ENCODE data around the gene TLR3.
"Not testable (repeated sequence)": the region's sequence is repeated elsewhere in the genome, so short reads cannot be mapped to it uniquely, and the experiment has no call there.

The TLR3 gene

DNA sequence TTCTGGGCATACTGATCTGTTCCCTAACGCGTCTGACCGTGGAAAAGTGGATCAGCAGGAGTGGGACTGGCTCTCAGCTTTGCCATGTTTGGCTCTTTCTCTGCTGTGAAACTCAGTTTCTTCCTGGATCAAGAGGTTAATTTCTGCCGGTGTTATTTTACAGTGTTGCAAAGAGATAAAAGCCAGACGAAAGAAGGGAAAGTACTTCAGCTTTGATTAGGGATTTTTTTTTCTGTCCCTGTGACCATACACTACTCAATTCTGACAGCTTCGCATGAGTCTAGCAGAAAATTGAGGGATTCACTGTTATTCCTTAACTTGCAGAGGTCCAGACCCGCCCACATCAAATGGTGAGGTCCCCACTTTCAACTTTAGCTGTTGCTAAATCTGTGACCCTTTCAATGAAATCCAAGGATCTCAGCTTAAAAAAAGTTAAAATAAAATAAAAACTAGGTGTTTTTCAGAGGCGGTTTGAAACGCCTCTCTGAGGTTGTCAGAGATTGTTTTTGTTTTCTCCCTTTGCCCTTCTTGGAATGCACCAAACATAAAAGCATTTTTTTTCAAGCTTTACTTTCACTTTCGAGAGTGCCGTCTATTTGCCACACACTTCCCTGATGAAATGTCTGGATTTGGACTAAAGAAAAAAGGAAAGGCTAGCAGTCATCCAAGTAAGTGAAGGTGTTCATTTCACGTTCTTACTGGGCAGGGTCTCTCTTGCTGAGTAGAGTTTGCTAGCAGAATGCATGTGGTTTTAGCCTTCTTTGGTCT lies at the start of gene TLR3:
TLR3 (plus strand) TSS at position 576 of the 768 bp plus-strand sequence. CDS start 7,464 bp downstream, outside the sequence.
- DNase-seq = no peak

DNA sequence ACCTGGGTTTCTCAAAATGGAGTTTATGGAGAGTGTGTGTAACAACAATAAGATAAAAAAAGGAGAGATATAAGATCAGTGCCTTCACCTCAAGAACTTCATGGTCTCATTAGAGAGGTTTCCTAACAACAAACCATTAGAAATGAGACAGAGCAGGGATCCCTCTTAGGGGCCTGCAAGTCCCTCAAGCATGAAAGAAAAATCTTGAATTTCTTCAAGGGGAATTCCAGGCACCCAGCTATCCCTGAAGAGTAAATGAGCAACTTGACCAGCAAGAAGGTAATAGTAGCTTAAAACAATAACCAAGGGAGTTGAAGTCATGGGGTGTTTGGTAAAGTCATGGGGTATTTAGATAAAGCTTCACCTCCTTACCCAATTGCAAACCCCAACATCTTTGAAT lies 49.7 kb upstream of the TLR3 start:
- no peak for DNase-seq

DNA sequence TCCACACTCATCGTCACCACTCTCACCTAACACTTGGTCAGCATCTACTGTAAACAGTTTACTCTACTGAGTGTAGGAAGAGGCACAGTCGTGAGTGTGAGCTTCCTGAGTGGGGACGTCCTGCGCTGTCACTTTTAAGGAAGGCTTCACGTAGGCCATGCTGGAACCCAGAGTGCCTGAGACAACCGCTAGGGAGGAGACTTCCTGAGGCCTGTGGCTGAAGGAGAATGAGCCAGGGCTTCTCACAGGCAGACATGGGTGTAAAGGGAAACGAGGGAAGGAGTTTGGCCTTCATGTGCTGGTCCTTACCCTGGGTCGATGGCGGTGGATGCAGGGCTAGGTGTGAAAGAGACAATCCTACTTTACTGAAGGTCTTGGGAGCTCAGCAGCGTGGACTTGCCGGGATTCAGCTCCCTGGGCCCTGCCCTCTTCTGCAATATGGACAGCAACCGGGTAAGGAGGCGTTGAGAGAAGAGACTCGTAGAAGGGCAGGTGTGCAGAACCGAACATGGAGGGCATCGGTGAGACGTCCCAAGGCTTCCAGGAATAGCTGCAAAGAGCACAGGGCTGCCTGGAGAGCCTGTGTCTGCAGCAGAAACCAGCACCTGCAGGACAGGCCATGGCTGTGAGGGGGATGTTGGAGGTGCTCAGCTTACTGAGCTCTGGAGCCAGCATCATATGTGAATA lies 48.7 kb upstream of the TLR3 start:
- DNase-seq = no peak

DNA sequence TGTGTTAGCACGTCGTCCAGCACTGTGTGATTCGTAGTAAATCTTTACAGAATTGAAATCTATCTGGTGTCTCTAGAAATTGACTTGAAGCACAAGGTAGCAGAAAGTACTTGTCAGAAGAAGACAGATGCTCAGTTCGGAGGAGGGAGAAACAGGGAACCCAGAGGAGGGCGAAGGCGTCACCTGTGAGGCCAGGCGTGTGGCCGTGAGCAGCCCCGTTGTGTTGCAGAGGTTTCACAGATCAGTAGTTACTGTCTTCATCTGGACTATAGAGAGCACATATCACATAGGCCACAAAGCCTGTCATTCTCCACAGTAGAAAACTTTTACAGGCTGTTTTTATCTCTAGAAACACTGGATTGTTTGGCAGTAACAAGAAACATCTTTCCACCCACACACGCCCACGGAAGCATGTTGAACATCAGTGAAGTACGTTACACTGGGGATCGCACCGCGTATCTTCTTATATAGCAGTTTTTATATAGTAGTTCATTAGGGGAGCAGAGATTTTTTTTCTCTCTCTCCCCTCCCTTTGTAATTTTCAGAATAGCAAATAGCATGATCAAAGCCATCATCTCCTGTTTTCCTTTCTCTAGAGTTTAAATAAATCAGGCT lies 48.1 kb upstream of the TLR3 start:
- DNase-seq = no peak

DNA sequence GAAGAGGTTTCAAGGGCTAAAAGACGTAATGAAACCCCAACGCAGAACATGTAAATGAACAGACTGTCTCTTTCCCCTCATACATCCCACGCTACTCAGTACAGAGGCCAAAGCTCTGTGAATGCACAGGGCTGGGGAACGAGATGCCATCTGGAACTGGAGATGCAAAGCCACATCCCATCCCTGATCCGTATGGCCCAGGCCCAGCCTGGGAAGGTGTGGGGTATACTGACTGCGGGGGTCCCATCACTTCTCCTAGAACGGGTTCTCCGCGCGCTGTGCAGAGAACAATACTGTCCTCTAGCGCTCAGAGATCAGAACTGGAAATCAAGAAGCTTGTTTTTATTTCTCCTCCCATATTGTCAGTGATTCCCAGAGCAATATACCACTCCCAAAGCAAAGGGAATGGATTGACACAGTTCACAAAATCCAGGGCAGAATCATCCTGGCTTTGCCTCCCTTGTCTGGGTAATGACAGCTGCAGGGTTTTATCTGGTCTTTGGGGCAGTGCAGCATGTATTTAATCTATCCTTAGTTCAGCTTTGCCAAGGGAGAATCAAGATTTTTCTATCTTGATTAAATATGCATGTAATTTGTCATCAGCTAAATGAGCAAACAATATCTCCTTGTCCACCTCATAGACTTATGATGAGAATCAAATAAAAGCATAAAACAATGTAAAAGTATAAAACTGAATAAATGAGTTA lies 47.3 kb upstream of the TLR3 start:
- peak; percentile 75 for DNase-seq

DNA sequence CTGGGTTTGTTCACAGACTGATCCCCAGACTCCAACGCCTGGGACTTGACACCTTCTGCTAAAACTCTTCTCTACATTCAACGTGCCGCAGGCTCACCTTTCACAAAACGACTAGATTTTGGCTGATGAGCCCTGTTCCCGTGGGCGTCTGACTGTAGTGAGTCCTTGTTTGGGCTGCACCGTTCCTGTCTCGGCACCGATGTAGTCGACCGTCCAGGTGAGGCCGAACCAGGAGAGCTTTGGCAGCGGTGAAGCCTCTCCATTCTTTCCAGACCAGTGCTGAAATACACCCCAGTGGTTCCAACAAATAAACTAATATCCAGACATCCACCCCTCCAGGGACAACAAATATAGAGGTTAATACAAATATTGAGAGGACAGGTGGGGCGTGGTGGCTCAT lies 45.0 kb upstream of the TLR3 start:
- DNase-seq = no peak

DNA sequence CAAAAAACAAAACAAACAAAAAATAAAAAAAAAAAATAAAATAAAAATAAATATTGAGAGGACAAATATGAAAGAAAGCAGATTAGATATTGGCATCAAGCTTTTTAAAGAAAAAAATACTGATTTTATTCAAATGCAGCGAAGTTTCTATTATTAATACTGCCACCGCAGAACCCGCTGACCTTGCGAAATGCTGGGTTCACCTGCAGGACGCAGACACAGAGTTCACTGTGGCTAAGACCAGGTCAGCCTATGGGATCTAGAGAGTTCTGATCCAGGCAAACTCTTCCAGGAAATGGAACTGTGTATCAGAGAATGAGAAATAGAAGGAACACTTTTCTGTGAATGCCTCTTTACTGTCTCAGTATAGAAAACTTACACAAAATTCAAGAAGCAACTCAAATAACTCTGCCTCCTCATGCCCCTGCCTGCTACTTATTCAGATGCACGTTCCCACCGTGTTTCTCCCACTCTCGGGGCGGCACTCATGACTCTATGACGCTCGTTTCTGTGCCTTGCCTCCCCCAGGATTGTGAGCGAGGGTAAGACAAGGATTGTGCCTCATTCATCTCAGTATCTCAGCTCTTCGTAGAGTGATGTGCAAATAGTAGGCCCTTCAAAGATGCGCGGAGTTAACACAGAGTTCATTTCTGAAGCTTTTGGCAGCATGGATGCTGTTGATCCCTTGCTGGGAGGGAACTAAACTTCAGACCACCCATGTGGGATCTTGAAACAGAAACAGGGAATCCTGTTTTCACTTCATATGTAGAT lies 44.1 kb upstream of the TLR3 start:
- no peak for DNase-seq

DNA sequence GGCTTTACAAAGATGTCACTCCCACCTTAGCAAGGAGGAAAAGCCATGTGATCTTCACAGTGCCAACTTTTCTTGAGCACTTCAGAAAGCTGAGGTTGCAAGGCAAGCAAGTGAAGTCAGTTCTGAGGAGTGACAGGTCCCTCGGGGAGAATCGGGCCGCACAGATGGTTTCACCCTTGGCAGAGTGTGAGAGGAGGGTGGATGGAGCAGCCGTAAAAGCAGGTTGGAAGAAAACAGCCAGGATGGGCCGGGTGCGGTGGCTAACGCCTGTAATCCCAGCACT lies 43.6 kb upstream of the TLR3 start:
- DNase-seq = no peak

DNA sequence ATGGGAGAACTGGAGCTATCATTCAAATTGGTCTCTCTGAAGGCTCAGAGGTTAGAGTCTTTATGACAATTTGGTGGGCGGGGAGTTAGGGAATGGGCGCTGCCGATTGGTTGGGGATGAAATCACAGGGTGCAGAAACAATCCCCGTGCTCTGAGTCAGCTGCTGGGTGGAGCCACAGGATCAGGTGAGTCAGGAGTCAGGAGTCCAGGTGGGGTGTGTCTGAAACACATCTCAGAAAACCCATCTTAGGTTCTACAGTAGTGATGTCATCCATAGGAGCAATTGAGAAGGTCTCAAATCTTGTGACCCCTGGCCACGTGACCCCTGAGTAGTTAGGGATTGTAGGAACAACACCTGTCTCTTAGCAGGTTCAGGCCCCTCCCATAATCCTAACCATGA lies 41.6 kb upstream of the TLR3 start:
- no peak for DNase-seq

DNA sequence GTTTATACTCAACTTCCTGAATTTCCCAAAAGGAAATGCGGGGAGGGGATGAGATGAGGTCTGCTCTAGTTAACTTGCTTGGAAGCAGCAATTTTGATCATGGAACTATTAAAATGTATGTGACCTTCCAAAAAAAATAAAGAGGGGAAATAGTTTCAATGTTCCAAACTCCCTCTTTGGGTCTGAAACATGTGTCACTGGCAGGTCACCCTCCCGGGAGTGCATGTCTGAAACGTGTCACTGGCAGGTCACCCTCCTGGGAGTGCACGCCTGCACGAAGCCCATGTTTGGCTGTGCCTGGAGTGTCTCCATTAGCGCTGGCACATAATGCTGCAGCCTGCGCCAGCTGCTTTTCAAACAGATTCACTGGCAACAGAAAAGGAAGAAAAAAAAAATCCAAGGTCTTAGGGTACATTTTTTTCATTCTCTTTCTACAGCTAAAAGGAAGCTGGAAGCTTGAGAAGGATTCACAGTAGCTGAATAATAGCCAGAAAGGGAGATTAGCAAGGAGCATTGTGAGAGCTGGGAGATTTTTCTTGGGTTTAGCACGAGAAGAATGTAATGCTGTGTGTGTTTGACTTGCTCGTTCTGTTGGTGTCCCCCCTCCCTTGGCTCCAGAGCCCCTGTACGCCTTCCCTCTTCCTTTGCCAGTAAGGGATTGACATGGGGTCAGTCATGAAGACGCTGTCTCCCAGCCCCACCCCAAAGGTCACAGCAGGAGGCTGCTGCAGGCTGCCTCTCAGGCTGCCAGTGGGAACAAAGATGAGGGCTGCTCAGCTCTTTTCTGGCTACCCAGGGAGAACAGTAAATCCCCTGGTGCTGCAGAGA lies 39.2 kb upstream of the TLR3 start:
- peak; percentile 81 for DNase-seq

DNA sequence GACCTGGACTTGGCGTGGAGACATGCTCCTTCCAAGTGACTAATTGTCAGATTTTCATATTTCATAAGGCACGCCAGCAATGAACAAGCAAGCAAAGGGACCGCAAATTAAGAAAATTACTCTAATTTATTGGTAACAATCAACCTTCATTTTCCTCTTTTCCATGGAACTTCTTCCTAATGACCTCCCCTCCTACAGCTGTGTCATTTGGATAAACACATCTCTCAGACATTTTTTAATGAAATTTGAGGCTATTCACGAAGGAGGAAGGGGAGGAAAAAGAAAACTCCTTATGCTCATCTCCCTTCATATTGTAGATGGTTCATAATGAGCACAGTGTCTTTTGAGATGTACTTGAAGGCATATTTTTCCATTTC lies 38.6 kb upstream of the TLR3 start:
- no peak for DNase-seq

DNA sequence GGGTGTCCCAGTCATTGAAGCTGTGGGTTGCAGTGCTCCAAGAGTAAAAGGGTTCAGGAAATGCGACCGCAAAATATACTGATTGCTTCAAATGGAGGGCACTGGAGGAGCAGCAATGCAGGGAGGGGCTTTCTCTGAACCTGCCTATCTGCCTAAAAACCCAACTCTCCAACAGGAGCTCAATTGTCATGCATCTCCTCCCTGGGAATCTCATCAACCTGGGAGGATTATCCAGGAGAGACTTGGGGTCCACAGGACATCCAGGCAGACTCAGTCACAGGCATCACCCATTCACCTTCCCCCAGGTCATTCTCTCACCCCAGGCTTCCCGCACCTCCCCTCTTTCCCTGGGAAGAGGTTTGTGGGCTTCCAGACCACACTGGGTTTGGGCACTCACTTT lies 38.2 kb upstream of the TLR3 start:
- DNase-seq = peak; percentile 34

DNA sequence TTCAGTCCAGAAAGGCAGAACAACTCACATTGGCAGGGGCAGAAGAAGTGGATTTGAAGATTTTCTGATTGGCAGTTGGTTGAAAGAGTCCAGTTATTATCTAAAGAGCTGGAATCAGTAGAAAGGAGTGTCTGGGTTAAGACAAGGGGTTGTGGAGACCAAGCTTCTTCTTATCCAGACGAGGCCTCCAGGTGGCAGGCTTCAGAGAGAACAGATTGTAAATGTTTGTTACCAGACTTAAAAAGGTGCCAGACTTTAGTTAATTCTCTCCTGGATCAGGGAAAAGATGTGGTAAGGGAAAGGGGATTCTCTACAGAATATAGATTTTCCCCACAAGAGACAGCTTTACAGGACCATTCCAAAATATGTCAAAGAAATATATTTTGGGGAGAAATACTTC lies 36.7 kb upstream of the TLR3 start:
- no peak for DNase-seq

DNA sequence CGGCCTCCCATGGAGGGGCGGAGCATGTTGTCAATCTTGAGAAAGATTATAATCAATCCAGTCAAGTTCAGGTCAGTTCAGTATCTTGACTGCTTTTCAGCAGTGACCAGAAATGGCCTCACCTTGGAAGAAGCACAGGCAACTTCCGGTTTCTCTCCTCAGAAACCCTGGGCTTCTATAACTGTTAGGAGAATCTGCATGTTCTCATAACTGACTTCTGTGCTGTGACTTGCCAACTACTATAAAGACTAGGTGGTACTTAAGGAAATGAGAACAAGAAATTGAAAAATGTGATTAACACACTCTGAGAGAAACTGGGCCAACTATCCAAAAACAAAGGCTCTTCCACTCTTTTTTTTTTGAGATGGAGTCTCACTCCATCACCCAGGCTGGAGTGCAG lies 35.9 kb upstream of the TLR3 start:
- DNase-seq = no peak

DNA sequence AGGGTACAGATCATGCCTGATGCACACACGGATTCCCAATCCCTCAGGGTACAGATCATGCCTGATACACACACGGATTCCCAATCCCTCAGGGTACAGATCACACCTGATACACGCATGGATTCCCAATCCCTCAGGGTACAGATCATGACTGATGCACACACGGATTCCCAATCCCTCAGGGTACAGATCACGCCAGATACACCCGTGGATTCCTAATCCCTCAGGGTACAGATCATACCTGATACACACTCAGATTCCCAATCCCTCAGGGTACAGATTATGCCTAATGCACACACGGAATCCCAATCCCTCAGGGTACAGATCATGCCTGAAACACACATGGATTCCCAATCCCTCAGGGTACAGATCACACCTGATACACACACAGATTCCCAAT lies 34.3 kb upstream of the TLR3 start:
- DNase-seq = not testable (repeated sequence)

DNA sequence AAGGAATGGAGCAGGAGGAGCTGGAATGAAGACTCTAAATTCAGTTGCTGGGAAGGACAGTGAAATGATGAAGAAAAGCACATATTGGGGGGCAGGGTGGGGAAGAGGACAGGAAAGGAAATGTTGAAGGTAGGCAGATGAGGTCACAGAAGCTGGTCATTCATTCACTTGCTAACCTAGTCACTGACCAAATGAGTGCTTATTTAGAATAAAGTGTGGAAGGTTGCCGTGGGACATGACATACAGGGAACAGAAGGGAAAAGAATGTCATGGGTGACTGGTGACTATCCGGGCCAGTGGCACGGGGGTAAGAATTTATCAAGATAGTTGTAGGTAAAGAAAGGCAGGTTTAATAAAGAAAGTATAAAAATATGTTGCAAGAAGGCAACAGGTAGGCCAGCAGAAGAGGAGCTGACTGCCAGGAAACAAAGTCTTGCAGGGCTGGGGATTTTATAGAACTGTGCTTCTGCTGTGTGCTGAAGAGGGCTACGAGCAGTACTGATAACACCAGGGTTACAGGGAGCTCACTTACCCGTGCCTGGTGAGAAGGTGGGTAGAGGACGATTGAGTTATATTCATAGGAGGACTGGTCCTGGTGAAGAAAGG lies 31.9 kb upstream of the TLR3 start:
- DNase-seq = no peak

DNA sequence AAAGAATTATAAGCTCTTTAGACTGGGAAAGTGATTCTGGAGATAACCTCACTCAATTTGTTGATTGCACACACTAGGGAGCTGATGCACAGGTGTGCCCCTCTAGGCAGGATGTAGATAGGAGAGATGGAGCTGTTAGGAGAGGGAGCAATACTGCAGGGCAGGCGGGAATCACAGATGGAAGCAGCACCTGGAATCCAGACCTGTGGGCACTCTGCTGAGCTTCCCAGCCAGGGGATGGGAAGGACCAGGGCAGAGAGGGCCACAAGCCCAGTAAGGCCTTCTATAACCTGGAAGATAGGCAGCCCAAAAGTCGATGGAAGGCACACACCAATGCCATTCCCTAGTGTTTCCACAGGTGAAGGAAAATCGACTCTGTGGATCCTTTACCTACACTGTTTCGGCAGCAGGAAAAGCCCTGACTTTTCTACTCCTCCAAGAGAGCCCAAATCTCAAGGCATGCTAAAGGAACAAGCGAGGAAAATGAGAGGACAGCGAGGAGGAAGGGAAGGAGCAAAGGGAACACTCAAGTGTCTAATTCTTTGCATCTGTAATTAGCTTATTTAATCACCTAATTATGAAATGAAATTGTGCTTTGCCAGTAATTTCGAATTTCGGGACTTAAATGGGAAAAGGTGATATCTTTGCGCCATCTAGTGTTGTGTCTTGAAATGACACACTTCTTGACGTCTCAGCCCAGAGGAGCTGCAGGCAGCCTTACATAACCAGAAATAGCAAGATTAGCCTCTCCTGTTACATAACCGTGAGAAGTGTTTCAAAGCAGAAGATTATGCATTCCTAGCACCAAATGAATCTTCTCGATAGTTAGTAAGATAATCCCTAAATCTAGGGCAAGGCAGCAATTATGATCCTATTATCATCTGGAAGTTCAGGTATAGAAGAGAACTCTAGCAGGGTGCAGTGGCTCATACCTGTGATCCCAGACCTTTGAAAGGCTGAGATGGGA lies 31.0 kb upstream of the TLR3 start:
- peak; percentile 85 for DNase-seq

DNA sequence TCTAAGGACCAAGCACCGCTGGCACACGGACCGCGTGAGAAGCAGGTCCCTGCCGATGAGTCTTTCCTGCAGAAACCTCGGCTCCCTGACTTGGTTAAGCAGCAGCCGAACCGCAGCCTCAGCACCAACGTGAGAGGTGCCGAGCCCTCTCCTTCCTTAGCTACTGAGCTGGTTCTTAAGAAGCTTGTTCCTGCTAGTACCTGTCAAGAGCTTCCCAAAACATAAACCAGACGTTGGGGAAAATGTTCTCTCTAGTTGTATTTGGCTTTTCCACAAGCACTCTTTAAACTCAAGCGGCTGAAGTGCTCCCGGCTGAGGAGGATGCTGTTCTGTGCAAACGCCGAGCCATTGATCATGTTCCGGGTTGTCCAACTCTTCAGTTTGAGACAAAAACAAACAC lies 29.3 kb upstream of the TLR3 start:
- DNase-seq = no peak

DNA sequence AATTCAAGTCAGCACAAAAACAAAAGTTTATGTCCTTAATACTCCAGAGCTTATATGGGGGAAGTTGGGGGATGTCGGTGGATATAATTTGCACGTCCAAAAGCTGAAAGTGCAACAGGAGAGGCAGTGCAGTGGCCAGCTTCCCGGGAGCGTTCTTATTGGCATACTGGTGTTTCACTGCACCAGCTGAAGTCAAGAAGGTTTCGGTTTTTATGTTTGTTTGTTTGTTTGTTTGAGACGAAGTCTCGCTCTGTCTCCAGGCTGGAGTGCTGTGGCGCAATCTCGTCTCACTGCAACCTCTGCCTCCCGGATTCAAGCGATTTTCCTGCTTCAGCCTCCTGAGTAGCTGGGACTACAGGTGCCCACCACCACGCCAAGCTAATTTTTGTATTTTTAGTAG lies 28.6 kb upstream of the TLR3 start:
- DNase-seq = no peak

DNA sequence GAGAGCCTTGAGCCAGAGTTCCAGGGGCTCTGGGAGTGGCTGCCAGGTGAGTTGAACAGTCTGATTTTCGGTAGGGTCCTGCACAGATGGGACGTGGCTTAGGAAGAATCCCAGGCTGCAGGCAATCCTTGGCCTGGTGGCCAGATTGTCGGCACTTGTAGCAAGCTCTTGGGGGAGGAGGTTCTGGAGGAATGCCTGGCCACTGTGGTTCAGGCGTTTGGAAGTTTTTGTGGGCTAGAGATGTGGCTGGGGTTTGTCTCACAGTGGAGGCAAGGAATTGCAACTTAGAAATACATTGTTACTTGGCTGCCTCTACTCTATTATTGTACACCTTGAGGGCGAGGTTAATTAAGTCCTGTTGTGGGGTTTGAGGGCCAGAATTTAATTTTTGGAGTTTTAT lies 21.5 kb upstream of the TLR3 start:
- not testable (repeated sequence) for DNase-seq

Data from retina (tissue), 1 donor.